Left ventricle myocardium inferior (tissue), 1 donor: ENCODE results near the gene TTC39B. TPM values are rescaled to one million over a fixed set of nuclear protein-coding genes. Genes with fewer than 3 reads are reported as not detected.

ENCODE experiments used
- DNase-seq: peaks from one replicate; pipeline ENCODE4 v3.0.0-alpha.2; 2020
- H3K27ac ChIP-seq: fragments of 200-600 bp; replicated peaks from 2 replicates; pipeline ENCODE4 v1.8.0; 2021
- H3K27me3 ChIP-seq: fragments of 200-600 bp; 2 replicates; pipeline ENCODE4 v1.8.0; 2021; ENCODE audit warnings: low read depth
- H3K36me3 ChIP-seq: fragments of 200-600 bp; 2 replicates; pipeline ENCODE4 v1.8.0; 2021
- H3K4me1 ChIP-seq: fragments of 200-600 bp; 2 replicates; pipeline ENCODE4 v1.8.0; 2021
- H3K4me3 ChIP-seq: fragments of 200-600 bp; 2 replicates; pipeline ENCODE4 v1.8.0; 2021; ENCODE audit warnings: mild to moderate bottlenecking, moderate library complexity
- H3K9me3 ChIP-seq: fragments of 200-600 bp; replicated peaks from 2 replicates; pipeline ENCODE4 v1.8.0; 2021
- CTCF ChIP-seq: fragments of 200-600 bp; IDR thresholded peaks from 2 replicates; pipeline ENCODE4 v1.8.0; 2021; ENCODE audit warnings: antibody characterized with exemption, mild to moderate bottlenecking, borderline replicate concordance
- intact Hi-C: fragments of 100-400 bp; cut with micrococcal nuclease; formaldehyde crosslinking; loops from one replicate; pipeline ENCODE4 v1.11.0; 2022
- total RNA-seq: library from RNA; stranded (reverse); fragmentation: NEBNext Ultra II Directional; extraction: Animal tissue kit (Norgen Biotek cat#: 25700); gene quantifications from one replicate; pipeline ENCODE4 v1.2.1, GENCODE V29; 2021
- donor health status: DM: no; HTN: yes; CAD: no; lungs with severe emphysema.

The TTC39B gene
- total RNA-seq, 1 donor from 2014 or later, result 1.6 TPM

- no peak for TF ChIP-seq CTCF
- DNase-seq, result no peak
- no peaks in the 10 kb centered on the region for H3K27me3 ChIP-seq
- H3K4me1 ChIP-seq, result no peaks in the 10 kb centered on the region
- no peaks in the 10 kb centered on the region for H3K9me3 ChIP-seq
- H3K36me3 ChIP-seq, result no peaks in the 10 kb centered on the region
- H3K27ac ChIP-seq, result no peak overlapping the region
- intact Hi-C loops, result no loop called here
- H3K4me3 ChIP-seq, result no peak overlapping the region
These were observed 38.2 kb downstream of the TTC39B start for GRCh38 chr9:15268782-15269181.

DNA sequence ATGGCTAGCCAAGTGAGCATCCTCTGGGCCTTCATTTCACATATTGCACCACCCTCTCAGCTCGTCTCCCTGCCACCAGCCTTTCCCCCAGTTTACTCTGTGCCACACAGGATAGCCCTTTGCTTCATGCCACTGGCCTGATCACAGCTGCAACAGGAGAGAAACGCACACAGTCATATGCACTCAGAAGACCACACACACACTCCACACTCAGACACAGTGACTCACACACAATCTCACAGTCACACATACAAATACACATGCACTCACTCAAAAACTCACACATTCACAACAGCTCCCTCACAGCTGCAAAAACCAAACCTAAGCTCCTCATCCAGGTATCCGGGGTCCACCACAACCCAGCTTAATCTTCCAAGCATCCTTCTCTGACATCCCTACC lies 38.7 kb downstream of the TTC39B start:
- TF ChIP-seq CTCF, result no peak
- no peaks in the 10 kb centered on the region for H3K36me3 ChIP-seq
- intact Hi-C loops, result no loop called here

GRCh38 chr9:15264918-15265317 lies 42.1 kb downstream of the TTC39B start:
- Histone ChIP-seq H3K27ac (no peak overlapping the region), H3K36me3 (no peaks in the 10 kb centered on the region), H3K4me3 (no peak overlapping the region), H3K27me3 (no peaks in the 10 kb centered on the region), H3K9me3 (no peaks in the 10 kb centered on the region), H3K4me1 (no peaks in the 10 kb centered on the region)
- no peak for TF ChIP-seq CTCF
- no peak for DNase-seq
- intact Hi-C loops, result no loop called here

More for the DNA sequence above, 38.7 kb downstream of the TTC39B start:
- DNase-seq, result no peak
- Histone ChIP-seq H3K27me3 (no peaks in the 10 kb centered on the region), H3K9me3 (no peaks in the 10 kb centered on the region), H3K27ac (no peak overlapping the region), H3K4me1 (no peaks in the 10 kb centered on the region), H3K4me3 (no peak overlapping the region)

DNA sequence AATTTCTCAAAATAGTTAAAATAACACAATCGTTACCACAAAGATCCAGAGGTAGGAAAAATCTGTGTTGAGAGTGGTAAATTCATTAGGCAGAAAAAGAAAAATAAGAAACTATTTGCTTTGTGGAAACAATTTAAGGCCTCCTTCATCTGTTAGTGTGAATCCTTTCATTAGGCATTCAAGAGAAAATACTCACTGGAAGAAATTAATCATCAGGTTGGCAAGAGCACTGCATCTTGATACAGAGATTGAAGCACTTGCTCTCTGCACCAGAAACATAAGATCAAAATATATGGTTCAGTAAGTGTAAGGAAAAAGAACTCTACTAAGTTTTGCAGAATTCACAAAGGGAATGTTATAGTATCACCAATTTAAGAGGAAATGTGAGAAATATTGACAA lies 44.4 kb downstream of the TTC39B start:
- H3K36me3 ChIP-seq, result no peaks in the 10 kb centered on the region
- no peaks in the 10 kb centered on the region for H3K4me1 ChIP-seq
- intact Hi-C loops, result no loop called here
- no peak for TF ChIP-seq CTCF
- DNase-seq, result no peak
- H3K9me3 ChIP-seq, result no peaks in the 10 kb centered on the region
- H3K27ac ChIP-seq, result no peak overlapping the region
- no peak overlapping the region for H3K4me3 ChIP-seq
- no peaks in the 10 kb centered on the region for H3K27me3 ChIP-seq

- no peaks in the 10 kb centered on the region for H3K27me3 ChIP-seq
- no peak for TF ChIP-seq CTCF
- H3K36me3 ChIP-seq, result no peaks in the 10 kb centered on the region
- H3K4me1 ChIP-seq, result peaks cover 9% of the 10 kb centered on the region
- H3K9me3 ChIP-seq, result no peaks in the 10 kb centered on the region
- H3K4me3 ChIP-seq, result no peak overlapping the region
- intact Hi-C loops, result no loop called here
- no peak overlapping the region for H3K27ac ChIP-seq
- no peak for DNase-seq
These were observed 50.6 kb downstream of the TTC39B start for GRCh38 chr9:15256426-15256825.

- no peaks in the 10 kb centered on the region for H3K27me3 ChIP-seq
- H3K4me3 ChIP-seq, result no peak overlapping the region
- no peak for TF ChIP-seq CTCF
- H3K27ac ChIP-seq, result no peak overlapping the region
- intact Hi-C loops, result no loop called here
- H3K4me1 ChIP-seq, result peaks cover 19% of the 10 kb centered on the region
- no peak for DNase-seq
- H3K36me3 ChIP-seq, result no peaks in the 10 kb centered on the region
- no peaks in the 10 kb centered on the region for H3K9me3 ChIP-seq
These were observed 53.2 kb downstream of the TTC39B start for GRCh38 chr9:15253786-15254185.
